H9 (cell line): Measurements from ENCODE around the gene PCNX4. TPM values are rescaled to one million over a fixed set of nuclear protein-coding genes. Genes with fewer than 3 reads are reported as not detected.

Experiments used
- DNase-seq: peaks from one replicate; pipeline ENCODE4 v3.0.0-alpha.2; 2017
- H2AFZ ChIP-seq: one replicate; pipeline ENCODE4 v1.6.1; 2013; ENCODE audit warnings: mild to moderate bottlenecking, low read length, control low read depth, moderate library complexity
- H2AK5ac ChIP-seq: 2 replicates; pipeline ENCODE4 v1.6.1; 2013; ENCODE audit warnings: low read length, control low read depth, mixed read lengths; ENCODE audit not compliant: insufficient read length
- H2BK120ac ChIP-seq: one replicate; pipeline ENCODE4 v1.6.1; 2013; ENCODE audit warnings: low read depth, mild to moderate bottlenecking, low read length, control low read depth, inconsistent platforms; ENCODE audit not compliant: poor library complexity, severe bottlenecking
- H2BK12ac ChIP-seq: 2 replicates; pipeline ENCODE4 v1.6.1; 2013; ENCODE audit warnings: low read length, control low read depth, mixed read lengths, low read depth; ENCODE audit not compliant: insufficient read length
- H2BK15ac ChIP-seq: 2 replicates; pipeline ENCODE4 v1.6.1; 2013; ENCODE audit warnings: low read depth, low read length, control low read depth
- H2BK20ac ChIP-seq: one replicate; pipeline ENCODE4 v1.6.1; 2013; ENCODE audit warnings: low read depth, mild to moderate bottlenecking, low read length, control low read depth, inconsistent platforms; ENCODE audit not compliant: poor library complexity, severe bottlenecking
- H2BK5ac ChIP-seq: 2 replicates; pipeline ENCODE4 v1.6.1; 2013; ENCODE audit warnings: low read length, control low read depth, mixed read lengths; ENCODE audit not compliant: insufficient read length
- H3K14ac ChIP-seq: 2 replicates; pipeline ENCODE4 v1.6.1; 2013; ENCODE audit warnings: low read length, control low read depth; ENCODE audit not compliant: insufficient read depth
- H3K18ac ChIP-seq: 2 replicates; pipeline ENCODE4 v1.6.1; 2013; ENCODE audit warnings: low read depth, mild to moderate bottlenecking, mixed read lengths, low read length, control low read depth; ENCODE audit not compliant: insufficient read length
- H3K23ac ChIP-seq: 2 replicates; pipeline ENCODE4 v1.6.1; 2013; ENCODE audit warnings: low read length, control low read depth, mixed read lengths, low read depth; ENCODE audit not compliant: insufficient read length
- H3K23me2 ChIP-seq: 2 replicates; pipeline ENCODE4 v1.6.1; 2013; ENCODE audit warnings: low read depth, mild to moderate bottlenecking, mixed read lengths, low read length, control low read depth; ENCODE audit not compliant: insufficient read length, poor library complexity, severe bottlenecking
- H3K27ac ChIP-seq: 2 replicates; pipeline ENCODE4 v1.5.1; 2013; ENCODE audit warnings: low read length, control low read depth, mixed read lengths, low read depth; ENCODE audit not compliant: insufficient read length
- H3K27me3 ChIP-seq: 2 replicates; pipeline ENCODE4 v1.6.1; 2013; ENCODE audit warnings: low read length, control low read depth, inconsistent platforms; ENCODE audit not compliant: insufficient read depth
- H3K4ac ChIP-seq: 2 replicates; pipeline ENCODE4 v1.6.1; 2013; ENCODE audit warnings: low read depth, mild to moderate bottlenecking, control low read depth, inconsistent platforms, low read length, moderate library complexity
- H3K4me1 ChIP-seq: 2 replicates; pipeline ENCODE4 v1.6.1; 2013; ENCODE audit warnings: low read length, control low read depth, inconsistent platforms; ENCODE audit not compliant: insufficient read depth
- H3K4me2 ChIP-seq: 2 replicates; pipeline ENCODE4 v1.6.1; 2013; ENCODE audit warnings: low read length, control low read depth, mixed read lengths; ENCODE audit not compliant: insufficient read length, insufficient read depth
- H3K56ac ChIP-seq: 2 replicates; pipeline ENCODE4 v1.6.1; 2013; ENCODE audit warnings: low read depth, mild to moderate bottlenecking, mixed read lengths, low read length, control low read depth; ENCODE audit not compliant: insufficient read length
- H3K79me1 ChIP-seq: 2 replicates; pipeline ENCODE4 v1.6.1; 2013; ENCODE audit warnings: low read depth, mild to moderate bottlenecking, moderate library complexity, low read length, control low read depth, inconsistent platforms; ENCODE audit not compliant: insufficient read depth, poor library complexity, severe bottlenecking
- H3K79me2 ChIP-seq: 2 replicates; pipeline ENCODE4 v1.6.1; 2013; ENCODE audit warnings: low read length, control low read depth, inconsistent platforms; ENCODE audit not compliant: insufficient read depth
- H3K9ac ChIP-seq: 2 replicates; pipeline ENCODE4 v1.6.1; 2013; ENCODE audit warnings: low read length, control low read depth, mixed read lengths; ENCODE audit not compliant: insufficient read length; ENCODE audit errors: extremely low read depth
- H3K9me3 ChIP-seq: one replicate; pipeline ENCODE4 v1.6.1; 2013; ENCODE audit warnings: low read depth, low read length, inconsistent platforms; ENCODE audit not compliant: control insufficient read depth
- H3T11ph ChIP-seq: one replicate; pipeline ENCODE4 v1.6.1; 2013; ENCODE audit warnings: mild to moderate bottlenecking, low read length, control low read depth, inconsistent platforms
- H4K20me1 ChIP-seq: one replicate; pipeline ENCODE4 v1.6.1; 2013; ENCODE audit not compliant: control insufficient read depth, insufficient read length, insufficient read depth
- H4K5ac ChIP-seq: 2 replicates; pipeline ENCODE4 v1.6.1; 2013; ENCODE audit warnings: low read depth, mild to moderate bottlenecking, mixed read lengths, low read length, control low read depth; ENCODE audit not compliant: insufficient read length
- H4K8ac ChIP-seq: replicated peaks from 2 replicates; pipeline ENCODE4 v1.6.1; 2013; ENCODE audit warnings: low read length, control low read depth, mixed read lengths, low read depth; ENCODE audit not compliant: insufficient read length
- H4K91ac ChIP-seq: 2 replicates; pipeline ENCODE4 v1.6.1; 2013; ENCODE audit warnings: low read depth, mild to moderate bottlenecking, moderate library complexity, mixed read lengths, low read length, control low read depth; ENCODE audit not compliant: insufficient read length
- H3K27ac Mint-ChIP-seq, 3 experiments: 2 replicates in 2 of 3; 3 replicates in 1 of 3; pipeline ENCODE4 v1.8.0; 2020 to 2021; ENCODE audit warnings: mixed read lengths in 3 of 3, mild to moderate bottlenecking in 1 of 3, moderate library complexity in 1 of 3
- H3K27me3 Mint-ChIP-seq: 2 replicates; pipeline ENCODE4 v1.8.0; 2021; ENCODE audit warnings: low read depth, mild to moderate bottlenecking, moderate library complexity, mixed read lengths
- H3K36me3 Mint-ChIP-seq, 3 experiments: 2 replicates in 2 of 3; 3 replicates in 1 of 3; pipeline ENCODE4 v1.8.0; 2020 to 2021; ENCODE audit warnings: low read depth in 3 of 3, mixed read lengths in 3 of 3; ENCODE audit not compliant: insufficient read depth in 1 of 3
- H3K4me1 Mint-ChIP-seq, 2 experiments: 2 replicates each; pipeline ENCODE4 v1.8.0; 2020; ENCODE audit warnings: mixed read lengths in 2 of 2
- H3K4me3 Mint-ChIP-seq, 2 experiments: 2 replicates in 1 of 2; 3 replicates in 1 of 2; pipeline ENCODE4 v1.8.0; 2020 to 2021; ENCODE audit warnings: mild to moderate bottlenecking in 2 of 2, mixed read lengths in 2 of 2, moderate library complexity in 1 of 2
- H3K9me3 Mint-ChIP-seq, 2 experiments: 2 replicates in 1 of 2; 3 replicates in 1 of 2; pipeline ENCODE4 v1.8.0; 2020; ENCODE audit warnings: mild to moderate bottlenecking in 2 of 2, mixed read lengths in 2 of 2, moderate library complexity in 1 of 2
- WGBS: extraction: QIAGEN DNeasy Blood & Tissue Kit; methylation state at CpG from one replicate; pipeline ENCODE4 v1.1.7; 2013; ENCODE audit warnings: missing lambda C conversion rate, low lambda C conversion rate, mixed read lengths; ENCODE audit not compliant: insufficient read length; ENCODE audit errors: extremely low coverage; 5-methylcytosine and 5-hydroxymethylcytosine counted together
- total RNA-seq: library from RNA; stranded (reverse); gene quantifications from 2 replicates; pipeline ENCODE4 v1.2.1, GENCODE V29; 2021
- TF ChIP-seq, protein P1 (sequence below): fragments of 200-600 bp; sonication (generic); conservative IDR thresholded peaks from 3 replicates; pipeline ENCODE4 v1.8.0; 2021; ENCODE audit warnings: antibody characterized with exemption, mild to moderate bottlenecking

PCNX4 gene
- total RNA-seq, 1 experiment from 2014 or later, result 40.0 TPM

DNA sequence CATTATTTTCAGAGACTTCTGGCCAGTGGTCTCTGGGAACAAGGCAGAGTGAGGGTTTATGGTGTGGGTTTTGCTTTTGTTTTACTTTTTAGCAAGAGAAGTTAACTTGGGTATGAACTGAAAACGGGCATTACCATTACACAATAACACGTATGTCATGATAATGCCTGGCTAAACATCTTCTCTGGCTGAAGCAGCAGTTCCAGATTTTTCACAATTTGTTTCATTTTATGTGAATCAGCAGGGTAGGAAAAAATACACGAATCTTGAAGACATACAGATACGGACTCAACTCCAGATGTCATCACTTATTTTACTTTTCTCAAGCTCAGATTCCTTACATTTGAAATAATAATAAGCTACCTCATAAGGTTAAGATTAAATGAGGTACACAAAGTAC lies 2.5 kb upstream of the PCNX4 start:
- no peaks in the 10 kb centered on the region for H3K9me3 ChIP-seq
- peaks cover 10% of the 10 kb centered on the region for H3K23me2 ChIP-seq
- no CpG with 5 or more reads among the region's 4 CpGs for WGBS
- no peaks in the 10 kb centered on the region for H3K27me3 ChIP-seq
- Mint-ChIP-seq H3K27ac (no peak overlapping the region), H3K4me3 (no peak overlapping the region), H3K36me3 (0 out of 7 replicates have a peak, but pooled peaks cover 0 to 2% (median 0%) of the 10 kb centered on the region in 3 experiments), H3K27me3 (no peaks in the 10 kb centered on the region), H3K9me3 (no peaks in the 10 kb centered on the region; a peak in 1 of 5 replicates), H3K4me1 (peaks cover 21 to 23% of the 10 kb centered on the region in 2 experiments)
- H2BK5ac ChIP-seq, result no peak overlapping the region
- H3K23ac ChIP-seq, result no peak overlapping the region
- TF ChIP-seq, protein P1, sequence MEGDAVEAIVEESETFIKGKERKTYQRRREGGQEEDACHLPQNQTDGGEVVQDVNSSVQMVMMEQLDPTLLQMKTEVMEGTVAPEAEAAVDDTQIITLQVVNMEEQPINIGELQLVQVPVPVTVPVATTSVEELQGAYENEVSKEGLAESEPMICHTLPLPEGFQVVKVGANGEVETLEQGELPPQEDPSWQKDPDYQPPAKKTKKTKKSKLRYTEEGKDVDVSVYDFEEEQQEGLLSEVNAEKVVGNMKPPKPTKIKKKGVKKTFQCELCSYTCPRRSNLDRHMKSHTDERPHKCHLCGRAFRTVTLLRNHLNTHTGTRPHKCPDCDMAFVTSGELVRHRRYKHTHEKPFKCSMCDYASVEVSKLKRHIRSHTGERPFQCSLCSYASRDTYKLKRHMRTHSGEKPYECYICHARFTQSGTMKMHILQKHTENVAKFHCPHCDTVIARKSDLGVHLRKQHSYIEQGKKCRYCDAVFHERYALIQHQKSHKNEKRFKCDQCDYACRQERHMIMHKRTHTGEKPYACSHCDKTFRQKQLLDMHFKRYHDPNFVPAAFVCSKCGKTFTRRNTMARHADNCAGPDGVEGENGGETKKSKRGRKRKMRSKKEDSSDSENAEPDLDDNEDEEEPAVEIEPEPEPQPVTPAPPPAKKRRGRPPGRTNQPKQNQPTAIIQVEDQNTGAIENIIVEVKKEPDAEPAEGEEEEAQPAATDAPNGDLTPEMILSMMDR, result no peak
- no peak overlapping the region for H4K8ac ChIP-seq
- H3K79me2 ChIP-seq, result peaks cover 6% of the 10 kb centered on the region; the same call in 1 of the 2 replicates
- no peak overlapping the region for H4K91ac ChIP-seq
- 0 out of 2 replicates have a peak, but pooled peaks cover 3% of the 10 kb centered on the region for H3K4me1 ChIP-seq
- no peak overlapping the region for H3K27ac ChIP-seq
- no peak overlapping the region for H3K56ac ChIP-seq
- H3K4ac ChIP-seq, result no peak overlapping the region
- no peak overlapping the region for H3T11ph ChIP-seq
- no peak overlapping the region for H2BK15ac ChIP-seq
- no peak overlapping the region for H3K9ac ChIP-seq
- no peak overlapping the region for H2BK120ac ChIP-seq
- no peak overlapping the region for H3K14ac ChIP-seq
- no peak overlapping the region for H3K18ac ChIP-seq
- H3K79me1 ChIP-seq, result no peaks in the 10 kb centered on the region
- no peak for DNase-seq
- H2AK5ac ChIP-seq, result no peak overlapping the region
- no peak overlapping the region for H2BK12ac ChIP-seq
- no peak overlapping the region for H4K5ac ChIP-seq
- no peak overlapping the region for H2AFZ ChIP-seq
- H3K4me2 ChIP-seq, result no peak overlapping the region
- H2BK20ac ChIP-seq, result no peak overlapping the region
- no peaks in the 10 kb centered on the region for H4K20me1 ChIP-seq
